Esophagus muscularis mucosa (tissue), 3 donors: ENCODE data around the gene GGCX.
"Not testable (repeated sequence)": the region's sequence is repeated elsewhere in the genome, so short reads cannot be mapped to it uniquely, and the experiment has no call there.

ENCODE experiments used
- CTCF ChIP-seq, 3 experiments: fragments of 200-600 bp in 2 of 3; fragments of 450-650 bp in 1 of 3; sonication (generic) in 2 of 3; IDR thresholded peaks; one replicate each; pipeline ENCODE4 v1.5.1; 2017 to 2019; ENCODE audit warnings: antibody characterized with exemption in 3 of 3, mild to moderate bottlenecking in 2 of 3, moderate library complexity in 1 of 3
- POLR2A ChIP-seq: fragments of 450-650 bp; IDR thresholded peaks from one replicate; pipeline ENCODE4 v1.6.1; 2017; ENCODE audit warnings: antibody characterized with exemption, moderate library complexity, mild to moderate bottlenecking, low read depth
- POLR2AphosphoS5 ChIP-seq, 2 donors: sonication (generic); formaldehyde crosslinking; IDR thresholded peaks; one replicate each; pipeline ENCODE4 v1.6.1; 2017; ENCODE audit warnings: antibody characterized with exemption in 2 of 2

GRCh38 chr2:85544915-85545779 is 16.1 kb downstream of the GGCX start:
- not testable (repeated sequence) for TF ChIP-seq CTCF (IDR thresholded peaks at IDR 0.05); POLR2A
- TF ChIP-seq POLR2AphosphoS5 (IDR thresholded peaks at IDR 0.05), result peak in 1 of 2 donors; percentile 37
